DMS79 (cell line): ENCODE data around the gene TCF7.

ENCODE experiments used
- DNase-seq: peaks from one replicate; lab custom pipeline; 2025; lab: John Stamatoyannopoulos, UW

TCF7 gene

DNA sequence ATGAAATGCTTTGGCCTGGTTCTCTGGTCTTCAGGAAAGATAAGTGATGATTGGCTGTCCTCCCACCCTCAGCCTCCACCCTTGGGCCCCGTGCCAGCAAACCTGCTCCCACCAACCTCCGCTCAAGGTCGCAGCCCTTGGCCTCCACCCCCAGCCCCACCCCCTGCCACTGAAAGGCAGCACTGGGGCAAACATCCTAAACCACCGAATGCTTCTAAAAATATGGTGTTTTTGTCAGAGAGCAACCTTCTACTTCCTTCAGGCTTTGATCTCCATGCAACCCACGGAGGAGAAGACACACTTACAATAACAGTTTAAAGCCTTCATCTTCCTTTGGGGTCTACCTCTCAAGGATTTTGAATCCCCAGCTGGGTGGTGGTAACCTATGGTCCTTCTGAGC, 24.0 kb upstream of the TCF7 start:
- no peak for DNase-seq

DNA sequence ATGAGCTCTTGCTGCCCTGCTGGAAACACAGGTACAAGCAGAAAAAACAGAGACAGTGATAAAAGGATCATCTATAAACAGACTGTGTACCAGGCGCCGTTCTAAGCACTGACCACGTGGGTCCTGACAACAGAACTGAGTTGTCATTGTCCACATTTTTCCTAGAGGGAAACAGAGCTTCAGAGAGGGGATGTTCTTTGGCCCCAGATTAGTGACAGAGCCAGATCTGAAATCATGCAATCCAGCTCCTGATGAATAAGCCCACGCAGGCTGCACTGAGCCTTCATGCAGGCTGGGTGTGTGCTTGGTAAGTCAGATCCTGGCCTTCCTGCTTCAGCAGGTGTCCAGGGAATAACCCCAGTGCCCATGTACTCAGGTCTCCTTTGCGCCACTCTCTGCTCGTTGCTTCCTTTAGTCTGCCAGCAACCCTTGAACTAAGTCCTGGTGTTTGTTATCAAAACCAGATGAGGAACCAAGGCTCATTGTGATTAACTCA, 22.8 kb upstream of the TCF7 start:
- no peak for DNase-seq

DNA sequence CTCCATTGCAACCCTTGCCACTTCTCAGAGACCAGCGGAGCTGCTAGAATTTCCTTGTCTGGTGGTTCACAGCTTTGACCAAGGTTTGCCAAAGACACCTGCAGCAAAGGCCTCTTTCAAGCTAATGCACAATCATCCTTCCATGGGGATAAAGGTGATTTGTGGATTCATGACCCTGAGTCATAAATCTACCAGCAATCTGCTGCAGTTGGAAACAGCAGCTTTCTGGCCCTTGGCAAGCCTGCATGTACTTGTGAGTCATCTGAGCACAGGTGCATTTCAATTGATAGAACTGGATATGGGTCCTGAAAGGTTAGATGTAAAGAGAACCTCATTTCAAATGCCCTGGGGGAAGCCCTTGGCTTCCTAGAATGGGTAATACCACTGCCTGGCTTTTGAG, 21.6 kb upstream of the TCF7 start:
- DNase-seq, result no peak

DNA sequence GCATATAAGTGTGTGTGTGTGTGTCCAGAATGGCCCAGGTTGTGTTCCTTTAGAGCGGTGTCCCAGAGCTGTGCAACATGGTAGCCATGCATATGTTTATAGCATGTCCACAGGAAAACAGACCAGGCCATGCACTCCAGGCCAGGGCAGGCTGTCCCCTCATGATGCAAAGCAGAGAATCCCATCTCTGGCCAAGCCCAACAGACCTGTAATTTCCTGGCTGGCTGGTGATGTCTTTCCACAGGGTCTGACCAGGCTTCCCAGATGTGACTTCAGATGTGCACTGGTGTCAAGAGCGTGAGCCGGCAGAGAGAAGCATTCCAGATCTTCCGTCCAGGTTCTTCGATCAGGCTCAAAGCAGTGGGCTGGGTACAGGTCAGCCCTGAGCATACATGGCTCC, 21.1 kb upstream of the TCF7 start:
- no peak for DNase-seq

DNA sequence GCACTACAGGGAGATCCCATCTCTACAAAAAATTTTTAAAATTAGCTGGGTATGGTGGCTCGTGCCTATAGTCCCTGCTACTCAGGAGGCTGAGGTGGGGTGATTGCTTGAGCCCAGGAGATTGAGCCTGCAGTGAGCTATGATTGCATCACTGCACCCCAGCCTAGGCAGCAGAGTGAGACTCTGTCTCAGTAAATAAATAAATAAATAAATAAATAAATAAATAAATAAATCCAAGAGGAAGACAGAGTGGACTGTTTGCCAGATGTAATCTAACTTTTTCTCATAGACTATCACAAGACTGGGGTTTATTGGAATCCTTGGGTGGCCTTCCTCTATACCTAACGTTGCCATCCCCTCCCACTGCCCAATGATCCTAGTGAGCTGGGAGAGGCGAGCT, 19.2 kb upstream of the TCF7 start:
- DNase-seq, result no peak

DNA sequence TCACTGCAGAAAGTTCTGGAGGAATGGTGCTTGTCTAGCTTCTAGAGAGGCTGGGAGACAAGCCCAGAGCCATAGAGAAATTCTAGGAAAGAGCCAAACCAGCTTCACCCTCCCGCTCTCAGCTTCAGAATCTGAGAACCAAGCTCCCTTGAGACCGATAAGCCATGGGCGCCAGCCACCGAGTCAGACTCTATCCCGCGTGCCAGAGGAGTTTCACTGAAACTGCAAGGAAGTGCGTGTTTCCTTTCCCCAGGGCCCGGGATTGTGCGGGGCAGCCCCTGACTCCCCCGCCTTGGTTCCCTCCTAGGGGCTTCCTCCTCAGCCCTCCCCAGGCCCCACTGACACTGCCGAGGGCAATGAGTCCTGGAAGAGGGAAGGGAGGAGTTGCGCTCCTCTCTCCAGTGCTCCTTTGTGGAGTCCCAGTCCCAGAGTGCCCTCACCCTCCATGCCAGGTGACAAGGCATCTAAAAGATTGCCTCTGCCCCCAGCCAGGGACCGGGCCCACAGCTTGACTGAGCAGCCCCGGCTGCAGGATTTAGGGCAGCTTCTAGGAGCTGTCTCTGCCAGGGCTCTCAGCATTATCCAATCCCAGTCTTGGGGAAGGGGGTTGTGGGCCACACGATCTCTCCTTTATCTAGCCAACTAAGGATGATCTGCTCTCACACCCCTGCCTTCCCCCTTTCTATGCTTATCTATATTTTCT, 18.4 kb upstream of the TCF7 start:
- DNase-seq, result no peak

GRCh38 chr5:134097211-134097749, 17.2 kb upstream of the TCF7 start:
- no peak for DNase-seq

DNA sequence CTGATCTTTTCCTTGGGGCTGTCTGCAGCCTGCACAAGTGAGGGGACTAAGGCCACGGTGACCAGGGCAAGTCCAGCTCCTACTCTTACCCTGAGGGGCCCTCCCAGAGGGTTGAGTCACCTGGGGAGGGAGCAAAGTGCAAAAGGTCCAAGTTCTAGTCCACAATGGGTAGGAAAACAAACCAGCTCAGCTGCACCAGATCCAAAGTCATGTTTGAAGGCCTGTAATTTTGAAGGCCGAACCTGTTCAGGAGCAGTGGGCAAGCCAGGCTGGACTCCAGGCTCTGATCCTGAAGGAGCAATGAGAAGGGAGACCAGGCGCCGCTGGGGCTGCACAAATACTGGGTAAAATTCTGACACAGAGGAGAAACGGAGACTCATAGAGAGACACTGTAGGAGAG, 15.8 kb upstream of the TCF7 start:
- DNase-seq, result no peak

- DNase-seq, result no peak
Measured at GRCh38 chr5:134099288-134099872, 15.1 kb upstream of the TCF7 start.

DNA sequence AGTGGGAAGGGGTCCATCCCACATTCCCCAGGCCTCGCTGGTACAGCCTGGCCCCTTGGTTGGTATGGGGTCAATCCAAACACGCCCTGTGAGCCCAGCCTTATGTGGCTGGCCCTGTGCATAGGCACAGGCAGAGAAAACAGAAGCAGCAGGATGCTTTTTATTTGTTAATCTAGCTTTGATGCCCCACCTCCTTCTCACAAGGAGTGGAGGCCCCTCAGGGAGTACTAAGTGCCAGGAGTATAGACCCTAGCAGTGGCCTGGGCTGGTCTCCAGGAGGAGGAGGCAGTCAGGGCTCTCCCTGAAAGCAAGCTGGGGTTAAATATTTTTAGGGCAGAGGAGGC, 14.6 kb upstream of the TCF7 start:
- DNase-seq, result no peak

GRCh38 chr5:134100283-134101091, 14.0 kb upstream of the TCF7 start:
- DNase-seq, result no peak

DNA sequence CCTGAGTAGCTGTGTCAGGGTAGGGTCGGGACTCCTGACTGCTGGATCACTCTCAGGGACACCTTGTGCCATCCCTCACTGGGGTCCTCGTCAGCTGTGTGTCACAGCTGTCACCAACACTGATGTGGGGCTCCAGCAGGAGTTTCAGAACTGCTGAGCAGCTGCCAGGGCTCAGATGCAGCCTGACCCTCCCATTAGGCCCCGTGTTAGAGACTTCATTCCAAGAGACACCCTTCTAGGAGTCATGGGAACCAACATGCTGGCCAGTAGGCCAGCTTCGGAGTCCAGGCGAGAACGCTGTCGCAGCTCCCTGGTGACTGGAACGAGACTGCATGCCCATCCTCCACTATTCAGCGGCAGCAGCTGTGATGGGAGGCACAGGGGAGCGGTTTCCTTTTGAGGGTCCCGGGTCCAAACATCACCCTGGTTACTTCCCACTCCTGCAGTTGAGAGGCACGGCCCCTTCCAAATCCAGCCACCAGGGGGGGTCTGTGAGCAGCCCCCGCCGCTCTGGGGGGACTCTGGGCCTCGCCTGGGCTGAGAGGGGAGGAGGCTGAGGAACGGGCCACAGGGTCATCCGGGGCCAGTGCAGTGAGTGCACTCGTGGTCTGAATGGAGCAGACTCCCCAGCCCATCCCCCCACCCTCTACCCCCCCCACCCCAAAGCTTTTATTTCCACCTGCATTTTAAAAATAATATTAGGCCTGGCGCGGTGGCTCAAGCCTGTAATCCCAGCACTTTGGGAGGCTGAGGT, 12.6 kb upstream of the TCF7 start:
- DNase-seq, result no peak

GRCh38 chr5:134103397-134103796, 11.1 kb upstream of the TCF7 start:
- DNase-seq, result no peak

DNA sequence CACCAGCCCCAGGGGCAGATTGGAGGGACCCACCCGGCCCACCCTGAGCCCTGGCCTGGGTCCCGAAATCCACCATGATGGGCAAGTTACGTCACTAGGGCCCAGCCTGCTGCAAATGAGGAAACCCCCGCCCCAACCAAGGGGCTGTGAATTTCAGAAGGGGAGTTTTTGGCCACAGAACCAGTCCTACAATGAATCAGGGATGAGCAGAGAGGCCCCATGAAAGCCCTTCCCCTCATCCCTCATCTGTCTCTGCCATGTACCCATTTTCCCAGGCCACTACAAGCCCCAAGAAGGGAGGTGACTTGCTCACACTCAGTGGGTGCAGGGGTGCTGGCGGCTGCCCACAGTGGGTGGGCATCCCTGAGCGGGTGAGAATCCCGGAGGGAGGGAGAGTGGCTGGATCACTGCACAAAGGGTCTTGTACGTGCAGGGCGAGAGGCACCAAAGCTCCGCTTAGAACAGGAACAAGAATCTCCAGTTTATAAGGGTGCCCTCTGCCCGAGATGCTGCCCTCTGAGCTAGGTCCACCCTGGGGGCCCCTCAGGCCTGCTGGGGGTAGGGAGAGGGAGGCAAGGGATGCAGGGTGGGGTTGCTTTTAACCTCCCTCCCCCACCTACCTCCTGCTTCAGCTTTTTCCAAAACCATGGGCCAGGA, 10.4 kb upstream of the TCF7 start:
- DNase-seq, result no peak

GRCh38 chr5:134106991-134107701, 7.3 kb upstream of the TCF7 start:
- DNase-seq, result no peak

GRCh38 chr5:134107779-134108178, 6.7 kb upstream of the TCF7 start:
- no peak for DNase-seq

GRCh38 chr5:134110382-134110781, 4.1 kb upstream of the TCF7 start:
- DNase-seq, result peak; percentile 62

DNA sequence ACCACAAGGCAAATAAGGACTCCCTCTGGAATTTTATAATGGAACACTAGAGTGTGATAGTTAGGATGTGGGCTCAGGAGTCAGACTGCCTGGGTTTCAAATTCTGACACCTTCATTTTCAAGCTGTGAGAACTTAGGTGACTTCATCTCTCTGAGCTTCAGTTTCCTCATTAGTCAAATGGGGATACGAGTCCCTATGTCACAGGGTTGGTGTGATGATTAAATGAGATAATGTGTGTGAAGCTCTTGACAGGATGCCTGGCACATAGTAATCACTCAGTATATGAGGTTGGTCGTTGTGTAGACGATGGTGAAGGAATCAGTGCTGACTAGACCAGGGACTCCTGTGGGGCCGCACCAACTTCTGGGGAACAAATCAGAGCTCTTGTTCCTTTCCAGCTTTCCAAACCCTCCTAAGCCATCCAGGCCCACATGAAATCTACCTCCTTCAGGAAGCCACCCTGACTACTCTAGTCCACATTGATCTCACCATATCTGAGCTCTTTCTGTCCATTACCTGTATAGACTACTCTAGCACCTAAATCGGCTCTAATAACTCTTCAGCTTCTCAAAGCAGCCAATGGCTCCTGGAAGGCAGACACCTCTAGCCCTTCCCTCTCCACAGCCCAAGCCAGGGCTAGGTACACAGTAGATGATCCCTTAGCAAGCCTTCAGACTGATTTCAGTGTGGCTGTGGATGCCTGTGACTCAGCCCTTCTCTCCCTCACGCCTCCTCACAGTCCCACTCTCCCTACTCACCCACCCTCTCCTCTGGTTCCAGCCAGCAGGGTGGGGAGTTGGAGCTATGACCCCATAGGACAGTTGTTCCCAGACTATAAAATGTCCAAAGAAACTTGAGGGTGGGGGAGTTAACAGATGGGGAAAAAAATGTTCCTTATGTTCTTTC, 2.5 kb upstream of the TCF7 start:
- no peak for DNase-seq

- DNase-seq, result no peak
Measured at GRCh38 chr5:134112726-134113362, 1.6 kb upstream of the TCF7 start.
